GM06990 (cell line): ENCODE results near the gene LRRC8C.

Source experiments
- DNase-seq: peaks from one replicate; pipeline ENCODE4 v3.0.0-alpha.2; 2011; ENCODE audit not compliant: insufficient read length; ENCODE audit errors: extremely low read depth
- H3K27me3 ChIP-seq: replicated peaks from 2 replicates; pipeline ENCODE4 v1.6.0; 2011; ENCODE audit warnings: low read length; ENCODE audit not compliant: control insufficient read depth, insufficient read depth
- H3K36me3 ChIP-seq: 2 replicates; pipeline ENCODE4 v1.5.1; 2011; ENCODE audit warnings: low read length; ENCODE audit not compliant: control insufficient read depth, insufficient read depth
- H3K4me3 ChIP-seq: replicated peaks from 2 replicates; pipeline ENCODE4 v1.5.1; 2011; ENCODE audit warnings: low read depth, mild to moderate bottlenecking, control low read depth, low read length
- TF ChIP-seq, protein P1 (sequence below): IDR thresholded peaks from 2 replicates; pipeline ENCODE4 v1.5.1; 2011; ENCODE audit warnings: low read length, control low read depth, mild to moderate bottlenecking, inconsistent platforms; ENCODE audit not compliant: insufficient read depth, poor library complexity, severe bottlenecking

The LRRC8C gene

DNA sequence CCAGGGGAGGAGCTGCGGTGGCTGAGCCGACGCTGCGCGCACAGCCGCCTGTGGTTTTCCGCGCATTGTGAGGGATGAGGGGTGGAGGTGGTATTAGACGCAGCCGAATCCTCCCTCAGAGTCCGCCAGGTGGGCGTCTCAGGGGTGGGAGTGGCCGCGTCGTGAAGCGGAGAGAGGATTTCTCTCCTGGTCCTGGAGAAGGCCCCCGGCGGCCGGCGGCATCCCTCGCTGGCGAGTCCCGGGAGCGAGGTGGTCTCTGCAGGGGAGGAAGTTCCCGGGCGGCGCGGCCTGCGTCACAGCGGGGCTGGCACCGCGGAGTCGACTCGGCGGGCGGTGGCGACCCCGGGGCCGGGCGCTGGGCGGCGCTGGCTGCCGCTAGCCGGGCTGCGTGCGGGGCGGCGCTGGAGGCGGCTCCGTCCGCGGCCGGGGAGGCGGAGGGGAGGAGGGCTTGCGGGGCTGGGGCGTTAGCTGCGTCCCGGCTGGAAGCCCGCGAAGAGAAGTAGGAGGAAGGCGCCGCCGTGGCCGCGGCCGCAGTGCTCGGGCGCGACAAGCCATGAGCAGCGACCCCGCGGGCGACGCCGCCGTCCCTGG is at the start of gene LRRC8C:
Gene LRRC8C, plus strand, starts transcription at position 464 of the 591 bp plus-strand sequence. CDS start 53,354 bp downstream, outside the sequence.
- H3K27me3 ChIP-seq = no peaks in the 10 kb centered on the region
- peak; percentile 89 for DNase-seq
- TF ChIP-seq, protein P1, sequence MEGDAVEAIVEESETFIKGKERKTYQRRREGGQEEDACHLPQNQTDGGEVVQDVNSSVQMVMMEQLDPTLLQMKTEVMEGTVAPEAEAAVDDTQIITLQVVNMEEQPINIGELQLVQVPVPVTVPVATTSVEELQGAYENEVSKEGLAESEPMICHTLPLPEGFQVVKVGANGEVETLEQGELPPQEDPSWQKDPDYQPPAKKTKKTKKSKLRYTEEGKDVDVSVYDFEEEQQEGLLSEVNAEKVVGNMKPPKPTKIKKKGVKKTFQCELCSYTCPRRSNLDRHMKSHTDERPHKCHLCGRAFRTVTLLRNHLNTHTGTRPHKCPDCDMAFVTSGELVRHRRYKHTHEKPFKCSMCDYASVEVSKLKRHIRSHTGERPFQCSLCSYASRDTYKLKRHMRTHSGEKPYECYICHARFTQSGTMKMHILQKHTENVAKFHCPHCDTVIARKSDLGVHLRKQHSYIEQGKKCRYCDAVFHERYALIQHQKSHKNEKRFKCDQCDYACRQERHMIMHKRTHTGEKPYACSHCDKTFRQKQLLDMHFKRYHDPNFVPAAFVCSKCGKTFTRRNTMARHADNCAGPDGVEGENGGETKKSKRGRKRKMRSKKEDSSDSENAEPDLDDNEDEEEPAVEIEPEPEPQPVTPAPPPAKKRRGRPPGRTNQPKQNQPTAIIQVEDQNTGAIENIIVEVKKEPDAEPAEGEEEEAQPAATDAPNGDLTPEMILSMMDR = no peak

DNA sequence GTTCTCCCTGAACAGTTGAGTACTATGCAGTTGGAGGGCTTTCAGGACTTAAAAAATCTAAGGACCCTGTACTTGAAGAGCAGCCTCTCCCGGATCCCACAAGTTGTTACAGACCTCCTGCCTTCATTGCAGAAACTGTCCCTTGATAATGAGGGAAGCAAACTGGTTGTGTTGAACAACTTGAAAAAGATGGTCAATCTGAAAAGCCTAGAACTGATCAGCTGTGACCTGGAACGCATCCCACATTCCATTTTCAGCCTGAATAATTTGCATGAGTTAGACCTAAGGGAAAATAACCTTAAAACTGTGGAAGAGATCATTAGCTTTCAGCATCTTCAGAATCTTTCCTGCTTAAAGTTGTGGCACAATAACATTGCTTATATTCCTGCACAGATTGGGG is 48.7 kb upstream of the LRRC8C start:
- TF ChIP-seq, protein P1 = no peak
- Histone ChIP-seq H3K27me3 (no peaks in the 10 kb centered on the region), H3K4me3 (no peak overlapping the region), H3K36me3 (no peaks in the 10 kb centered on the region; the same call in none of the 2 replicates)
- no peak for DNase-seq

More for the DNA sequence above, at the start of gene LRRC8C:
- H3K36me3 ChIP-seq = no peaks in the 10 kb centered on the region
- H3K4me3 ChIP-seq = peak within 1 kb of the TSS; percentile 88

DNA sequence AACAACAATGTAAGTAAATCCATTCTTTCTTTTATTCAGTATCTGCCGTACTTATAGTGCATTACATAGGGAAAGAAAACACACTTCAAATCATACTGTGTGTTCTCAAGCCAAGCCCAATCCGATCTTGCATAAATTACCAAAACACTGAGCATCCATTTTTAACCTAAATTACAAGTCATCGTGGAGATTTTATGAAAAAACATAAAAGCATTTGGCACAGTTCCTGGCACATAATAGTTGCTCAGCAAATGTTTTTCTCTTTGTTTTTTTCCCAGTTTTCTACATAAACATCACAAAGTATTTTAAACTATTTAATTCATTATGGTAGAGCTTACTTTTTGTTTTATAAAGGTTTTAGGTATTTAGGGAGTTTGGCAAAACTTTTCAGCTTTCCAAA is 48.1 kb upstream of the LRRC8C start:
- TF ChIP-seq, protein P1 = no peak
- no peak for DNase-seq
- Histone ChIP-seq H3K36me3 (no peaks in the 10 kb centered on the region; the same call in none of the 2 replicates), H3K4me3 (no peak overlapping the region), H3K27me3 (no peaks in the 10 kb centered on the region)

DNA sequence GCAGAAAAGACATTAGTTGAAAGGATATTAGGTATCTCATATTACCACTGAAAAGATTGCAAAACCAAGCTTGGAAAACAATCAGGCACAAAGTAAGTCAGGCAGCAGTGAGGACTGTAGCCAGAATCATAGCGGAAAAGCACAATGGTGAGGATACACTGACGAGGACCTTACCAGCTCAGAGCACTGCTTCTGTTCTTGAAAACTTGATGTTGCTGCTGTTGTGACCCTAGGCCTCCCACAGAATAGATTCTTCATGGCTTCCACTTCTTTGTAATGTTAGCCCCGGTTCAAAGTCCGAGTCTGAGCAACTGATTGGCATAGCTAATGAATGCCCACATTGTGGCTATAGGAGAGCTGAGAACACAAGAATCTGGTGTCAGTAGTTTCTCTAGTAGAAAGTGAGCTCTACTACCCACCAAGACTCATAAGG is 45.2 kb upstream of the LRRC8C start:
- TF ChIP-seq, protein P1 = no peak
- no peak for DNase-seq
- H3K27me3 ChIP-seq = no peaks in the 10 kb centered on the region
- H3K36me3 ChIP-seq = no peaks in the 10 kb centered on the region; the same call in 1 of the 2 replicates
- no peak overlapping the region for H3K4me3 ChIP-seq

DNA sequence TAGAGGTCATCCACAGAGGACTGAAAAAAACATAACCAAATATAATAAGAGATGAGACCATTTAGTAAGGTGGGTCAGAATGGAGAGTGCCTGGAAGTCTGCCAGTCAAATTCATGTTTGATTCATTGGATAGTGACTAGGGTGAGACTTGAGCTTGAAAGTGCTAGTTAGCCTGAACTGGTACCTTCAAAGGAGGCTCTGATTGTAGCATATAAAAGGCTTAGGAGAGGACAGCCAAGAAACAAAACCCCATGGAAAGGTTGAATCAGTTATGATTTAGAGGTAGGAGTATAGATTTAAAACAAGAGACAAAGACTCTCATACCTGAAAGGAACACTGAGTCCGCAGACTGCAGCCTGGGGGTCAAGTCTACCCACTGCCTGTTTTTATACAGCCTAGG is 44.4 kb upstream of the LRRC8C start:
- H3K27me3 ChIP-seq = no peaks in the 10 kb centered on the region
- DNase-seq = no peak
- no peaks in the 10 kb centered on the region for H3K36me3 ChIP-seq
- TF ChIP-seq, protein P1 = no peak
- no peak overlapping the region for H3K4me3 ChIP-seq
